Neural progenitor cell (in vitro differentiated cells): Measurements from ENCODE around the gene FBXL19. TPM values are rescaled to one million over a fixed set of nuclear protein-coding genes. Genes with fewer than 3 reads are reported as not detected.
A peak's percentile ranks its signal among the peaks of the same experiment; 100 is the strongest.

Experiments
- DNase-seq: peaks from one replicate; pipeline ENCODE4 v3.0.0-alpha.2; 2016; ENCODE audit warnings: low spot score
- H2AFZ ChIP-seq: fragments of 200-600 bp; sonication (generic); replicated peaks from 2 replicates; pipeline ENCODE4 v1.6.1; 2016; ENCODE audit warnings: antibody characterized with exemption
- H3F3A ChIP-seq: fragments of 200-600 bp; sonication (generic); 2 replicates; pipeline ENCODE4 v1.6.1; 2016; ENCODE audit warnings: antibody characterized with exemption, low read depth
- H3K27ac ChIP-seq: fragments of 200-600 bp; sonication (generic); 2 replicates; pipeline ENCODE4 v1.5.1; 2016; ENCODE audit warnings: mild to moderate bottlenecking
- H3K27me3 ChIP-seq: fragments of 200-600 bp; sonication (generic); 2 replicates; pipeline ENCODE4 v1.6.1; 2016; ENCODE audit warnings: mild to moderate bottlenecking, moderate library complexity
- H3K36me3 ChIP-seq: fragments of 200-600 bp; sonication (generic); 2 replicates; pipeline ENCODE4 v1.5.1; 2016
- H3K4me1 ChIP-seq: fragments of 200-600 bp; sonication (generic); 2 replicates; pipeline ENCODE4 v1.6.1; 2016; ENCODE audit warnings: mixed run types
- H3K4me2 ChIP-seq: fragments of 200-600 bp; sonication (generic); 2 replicates; pipeline ENCODE4 v1.6.1; 2016
- H3K4me3 ChIP-seq: fragments of 200-600 bp; sonication (generic); 2 replicates; pipeline ENCODE4 v1.5.1; 2016
- H3K79me2 ChIP-seq: fragments of 200-600 bp; sonication (generic); 2 replicates; pipeline ENCODE4 v1.6.1; 2016; ENCODE audit warnings: low read depth
- H3K9ac ChIP-seq: fragments of 200-600 bp; sonication (generic); 2 replicates; pipeline ENCODE4 v1.6.1; 2016
- H3K9me3 ChIP-seq: fragments of 200-600 bp; sonication (generic); 2 replicates; pipeline ENCODE4 v1.5.1; 2016; ENCODE audit warnings: low read depth
- H4K20me1 ChIP-seq: fragments of 200-600 bp; sonication (generic); 2 replicates; pipeline ENCODE4 v1.6.1; 2016; ENCODE audit warnings: low read depth
- H3K27ac Mint-ChIP-seq: 3 replicates; pipeline ENCODE4 v1.8.0; 2021; ENCODE audit warnings: mixed read lengths
- H3K27me3 Mint-ChIP-seq: 2 replicates; pipeline ENCODE4 v1.8.0; 2022; ENCODE audit warnings: low read depth, mild to moderate bottlenecking, inconsistent platforms, moderate library complexity, mixed read lengths; ENCODE audit not compliant: insufficient read depth
- H3K36me3 Mint-ChIP-seq: 3 replicates; pipeline ENCODE4 v1.8.0; 2021; ENCODE audit warnings: mixed read lengths
- H3K4me1 Mint-ChIP-seq: 3 replicates; pipeline ENCODE4 v1.8.0; 2021; ENCODE audit warnings: mixed read lengths
- H3K4me3 Mint-ChIP-seq: 3 replicates; pipeline ENCODE4 v1.8.0; 2021; ENCODE audit warnings: mild to moderate bottlenecking, moderate library complexity, mixed read lengths
- H3K9me3 Mint-ChIP-seq: 3 replicates; pipeline ENCODE4 v1.8.0; 2020; ENCODE audit warnings: mixed read lengths
- CTCF ChIP-seq: fragments of 200-600 bp; sonication (generic); IDR thresholded peaks from 2 replicates; pipeline ENCODE4 v1.5.1; 2017; ENCODE audit warnings: antibody characterized with exemption, mild to moderate bottlenecking
- EZH2 ChIP-seq: fragments of 200-600 bp; sonication (generic); IDR thresholded peaks from 2 replicates; pipeline ENCODE4 v1.6.1; 2017; ENCODE audit warnings: antibody characterized with exemption, mild to moderate bottlenecking, moderate library complexity
- EZH2phosphoT487 ChIP-seq: fragments of 200-600 bp; sonication (generic); IDR thresholded peaks from 2 replicates; pipeline ENCODE4 v1.6.1; 2017; ENCODE audit warnings: antibody characterized with exemption
- total RNA-seq: library from RNA; depleted of rRNA; stranded (reverse); fragments of >200 nt; gene quantifications from 2 replicates; pipeline ENCODE4 v1.2.3, GENCODE V29; 2015; ENCODE audit warnings: low replicate concordance

The FBXL19 gene
- total RNA-seq, 1 donor from 2014 or later = 9.2 TPM

- Histone ChIP-seq H3K4me2 (no peak overlapping the region), H2AFZ (no peak overlapping the region), H3K9ac (no peak overlapping the region), H3K79me2 (no peaks in the 10 kb centered on the region), H3K4me3 (no peak overlapping the region), H3K9me3 (no peaks in the 10 kb centered on the region), H3K36me3 (no peaks in the 10 kb centered on the region), H3K27me3 (no peaks in the 10 kb centered on the region), H3K4me1 (peaks cover 38% of the 10 kb centered on the region), H4K20me1 (no peaks in the 10 kb centered on the region), H3K27ac (no peak overlapping the region), H3F3A (peaks cover 31% of the 10 kb centered on the region)
- Mint-ChIP-seq H3K4me1 (peaks cover 27% of the 10 kb centered on the region), H3K4me3 (no peak overlapping the region), H3K9me3 (no peaks in the 10 kb centered on the region), H3K36me3 (no peaks in the 10 kb centered on the region), H3K27ac (peak overlapping the region; percentile 69), H3K27me3 (peaks cover 7% of the 10 kb centered on the region)
- DNase-seq = no peak
- no peak for TF ChIP-seq EZH2
- no peak for TF ChIP-seq EZH2phosphoT487
- no peak for TF ChIP-seq CTCF
Measured at GRCh38 chr16:30912794-30913412, 10.5 kb upstream of the FBXL19 start.

GRCh38 chr16:30914830-30915229 lies 8.5 kb upstream of the FBXL19 start:
- H4K20me1 ChIP-seq = no peaks in the 10 kb centered on the region
- no peak overlapping the region for H3K4me2 ChIP-seq
- H3K27me3 ChIP-seq = no peaks in the 10 kb centered on the region
- H3K4me3 ChIP-seq = no peak overlapping the region
- H3K27ac Mint-ChIP-seq = peak overlapping the region; percentile 21
- peaks cover 19% of the 10 kb centered on the region for H3K4me1 Mint-ChIP-seq
- DNase-seq = no peak
- H3F3A ChIP-seq = peaks cover 24% of the 10 kb centered on the region
- no peak overlapping the region for H3K4me3 Mint-ChIP-seq
- no peaks in the 10 kb centered on the region for H3K36me3 ChIP-seq
- TF ChIP-seq EZH2 (no peak), EZH2phosphoT487 (no peak), CTCF (no peak)
- H3K79me2 ChIP-seq = no peaks in the 10 kb centered on the region
- H3K27ac ChIP-seq = no peak overlapping the region
- H3K4me1 ChIP-seq = peaks cover 29% of the 10 kb centered on the region
- no peaks in the 10 kb centered on the region for H3K36me3 Mint-ChIP-seq
- H3K9me3 Mint-ChIP-seq = no peaks in the 10 kb centered on the region
- no peaks in the 10 kb centered on the region for H3K9me3 ChIP-seq
- no peak overlapping the region for H3K9ac ChIP-seq
- peaks cover 7% of the 10 kb centered on the region for H3K27me3 Mint-ChIP-seq
- no peak overlapping the region for H2AFZ ChIP-seq

- peaks cover 10% of the 10 kb centered on the region for H3K4me1 Mint-ChIP-seq
- peaks cover 1% of the 10 kb centered on the region for H3K79me2 ChIP-seq
- H3K9me3 Mint-ChIP-seq = no peaks in the 10 kb centered on the region
- no peak overlapping the region for H3K9ac ChIP-seq
- H3K4me3 ChIP-seq = no peak overlapping the region
- H3K27ac ChIP-seq = no peak overlapping the region
- no peak overlapping the region for H3K4me2 ChIP-seq
- peaks cover 15% of the 10 kb centered on the region for H3K27me3 Mint-ChIP-seq
- H3K4me3 Mint-ChIP-seq = no peak overlapping the region
- H3K27ac Mint-ChIP-seq = no peak overlapping the region
- TF ChIP-seq CTCF (no peak), EZH2 (no peak), EZH2phosphoT487 (no peak)
- H3K4me1 ChIP-seq = peaks cover 13% of the 10 kb centered on the region
- H3K36me3 Mint-ChIP-seq = no peaks in the 10 kb centered on the region
- no peak for DNase-seq
- no peaks in the 10 kb centered on the region for H3K9me3 ChIP-seq
- no peaks in the 10 kb centered on the region for H3K27me3 ChIP-seq
- no peaks in the 10 kb centered on the region for H4K20me1 ChIP-seq
- no peaks in the 10 kb centered on the region for H3K36me3 ChIP-seq
- peaks cover 21% of the 10 kb centered on the region for H3F3A ChIP-seq
- no peak overlapping the region for H2AFZ ChIP-seq
Measured at GRCh38 chr16:30918614-30919013, 4.8 kb upstream of the FBXL19 start.
